ENCODE results near the gene LIN9.

- TF ChIP-seq CTCF (IDR thresholded peaks at IDR 0.05) = no peak
- no peak for TF ChIP-seq POLR2AphosphoS5 (IDR thresholded peaks at IDR 0.05)
Measured at GRCh38 chr1:226281058-226281457, 27.9 kb downstream of the LIN9 start.
